Measurements from ENCODE around the gene TSPAN5.
"Not testable (repeated sequence)": the region's sequence is repeated elsewhere in the genome, so short reads cannot be mapped to it uniquely, and the experiment has no call there.

Gene TSPAN5

GRCh38 chr4:98468709-98469108 is 189.7 kb downstream of the TSPAN5 start:
- no peak for DNase-seq (ENCODE audit: extremely low read depth in 1 of 2, low read depth in 1 of 2)

DNA sequence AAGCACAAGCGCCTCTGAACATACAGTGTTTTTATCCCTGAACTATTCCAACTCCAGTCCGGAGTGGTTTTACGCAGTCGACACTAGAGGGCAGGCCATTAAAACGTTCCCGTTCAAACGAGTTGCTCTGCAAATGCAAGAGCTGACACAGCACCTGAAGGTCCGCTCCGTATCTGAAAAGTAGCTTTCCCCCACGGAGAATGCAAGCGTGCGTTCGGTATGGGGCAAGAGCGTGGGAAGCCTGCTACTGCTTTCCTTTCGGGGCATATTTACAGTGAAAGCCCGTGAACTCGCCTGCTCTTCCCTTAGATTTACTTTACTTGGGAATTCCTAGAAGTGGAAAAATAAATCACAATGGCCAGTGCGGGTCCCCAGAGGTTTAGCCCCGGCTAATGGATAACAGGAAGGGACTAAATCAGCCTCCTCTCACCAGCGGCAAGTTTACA is 190.8 kb downstream of the TSPAN5 start:
- peak; percentile 32 to 64 for DNase-seq (ENCODE audit: extremely low read depth in 1 of 2, low read depth in 1 of 2)

- no peak for DNase-seq (ENCODE audit: extremely low read depth in 1 of 2, low read depth in 1 of 2)
Measured at GRCh38 chr4:98466868-98467599, 191.4 kb downstream of the TSPAN5 start.

- DNase-seq (ENCODE audit: extremely low read depth in 1 of 2, low read depth in 1 of 2): no peak
Measured at GRCh38 chr4:98462487-98462886, 195.9 kb downstream of the TSPAN5 start.

DNA sequence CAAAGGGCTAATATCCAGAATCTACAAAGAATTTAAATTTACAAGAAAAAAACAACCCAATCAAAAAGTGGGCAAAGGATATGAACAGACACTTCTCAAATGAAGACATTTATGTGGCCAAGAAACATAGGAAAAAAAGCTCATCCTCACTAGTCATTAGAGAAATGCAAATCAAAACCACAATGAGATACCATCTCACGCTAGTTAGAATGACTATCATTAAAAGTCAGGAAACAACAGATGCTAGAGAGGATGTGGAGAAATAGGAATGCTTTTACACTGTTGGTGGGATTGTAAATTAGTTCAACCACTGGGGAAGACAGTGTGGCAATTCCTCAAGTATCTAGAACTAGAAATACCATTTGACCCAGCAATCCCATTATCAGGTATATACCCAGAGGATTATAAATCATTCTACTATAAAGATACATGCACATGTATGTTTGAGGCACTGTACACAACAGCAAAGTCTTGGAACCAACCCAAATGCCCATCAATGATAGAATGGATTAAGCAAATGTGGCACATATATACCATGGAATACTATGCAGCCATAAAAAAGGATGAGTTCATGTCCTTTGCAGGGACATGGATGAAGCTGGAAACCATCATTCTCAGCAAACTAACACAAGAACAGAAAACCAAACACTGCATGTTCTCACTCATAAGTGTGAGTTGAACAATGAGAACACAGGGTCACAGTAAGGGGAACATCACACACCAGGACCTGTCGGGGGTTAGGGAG is 197.1 kb downstream of the TSPAN5 start:
- not testable (repeated sequence) for DNase-seq (ENCODE audit: extremely low read depth in 1 of 2, low read depth in 1 of 2)

- DNase-seq (ENCODE audit: extremely low read depth in 1 of 2, low read depth in 1 of 2): not testable (repeated sequence)
Measured at GRCh38 chr4:98457422-98457821, 201.0 kb downstream of the TSPAN5 start.

DNA sequence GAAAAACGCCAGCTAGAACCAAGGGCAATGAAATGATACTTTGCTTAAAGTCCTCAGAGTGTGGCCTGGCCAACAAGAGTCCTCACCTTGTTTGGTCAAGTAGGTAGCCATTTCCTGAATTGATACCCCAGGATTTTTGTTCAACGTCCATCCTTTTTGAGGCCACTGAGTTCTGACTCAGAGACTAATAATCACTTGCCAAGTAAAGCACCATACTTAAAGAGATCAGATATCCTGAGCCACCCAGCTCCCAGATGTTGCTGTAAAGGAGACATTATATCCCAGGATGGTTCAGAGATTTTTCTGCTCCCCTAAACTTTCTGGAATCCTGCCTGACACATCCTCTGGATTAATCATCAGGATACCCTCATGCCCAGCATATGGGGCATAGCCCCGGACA is 206.3 kb downstream of the TSPAN5 start:
- no peak for DNase-seq (ENCODE audit: extremely low read depth in 1 of 2, low read depth in 1 of 2)

DNA sequence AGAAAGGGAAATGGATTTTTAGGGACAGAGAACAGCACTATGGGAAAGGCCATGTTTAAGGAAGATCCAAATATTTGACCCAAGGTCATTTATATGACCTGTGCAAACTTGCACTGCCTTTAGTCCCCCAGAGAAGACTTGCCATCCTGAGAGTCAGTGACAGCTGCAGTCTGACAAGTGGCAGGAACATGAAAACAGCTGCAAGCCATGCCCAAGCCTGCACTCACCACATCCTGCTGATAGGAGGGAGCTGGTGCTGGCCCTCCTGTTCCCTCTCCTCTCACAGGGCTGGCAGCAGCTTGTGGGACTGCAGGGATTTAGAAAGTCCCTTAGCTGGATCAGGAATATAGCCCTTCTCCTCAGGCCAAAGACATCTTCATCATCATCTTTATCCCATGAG is 209.5 kb downstream of the TSPAN5 start:
- no peak for DNase-seq (ENCODE audit: extremely low read depth in 1 of 2, low read depth in 1 of 2)

- DNase-seq (ENCODE audit: extremely low read depth in 1 of 2, low read depth in 1 of 2): no peak
Measured at GRCh38 chr4:98447648-98448047, 210.8 kb downstream of the TSPAN5 start.

- peak; percentile 41 to 69 for DNase-seq (ENCODE audit: extremely low read depth in 1 of 2, low read depth in 1 of 2)
Measured at GRCh38 chr4:98446499-98447375, 211.7 kb downstream of the TSPAN5 start.

DNA sequence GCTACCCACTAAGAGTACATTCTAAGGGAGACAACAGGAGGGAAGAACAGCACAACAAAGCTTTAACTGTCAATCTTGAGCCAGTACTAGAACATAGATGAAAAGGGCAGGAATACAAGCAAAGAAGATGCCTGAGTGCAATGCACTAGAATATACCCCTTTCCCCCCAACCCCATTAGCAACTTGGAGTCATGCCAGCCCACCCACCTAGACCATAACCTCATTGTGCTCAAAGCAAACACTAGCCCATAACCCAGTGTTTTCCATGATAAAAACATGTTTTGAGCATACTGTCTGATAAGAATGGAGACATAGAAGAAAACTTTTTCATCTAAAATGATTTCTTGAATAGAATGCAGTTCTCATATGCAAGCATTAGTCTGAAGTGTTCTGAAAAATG is 214.0 kb downstream of the TSPAN5 start:
- no peak for DNase-seq (ENCODE audit: extremely low read depth in 1 of 2, low read depth in 1 of 2)

DNA sequence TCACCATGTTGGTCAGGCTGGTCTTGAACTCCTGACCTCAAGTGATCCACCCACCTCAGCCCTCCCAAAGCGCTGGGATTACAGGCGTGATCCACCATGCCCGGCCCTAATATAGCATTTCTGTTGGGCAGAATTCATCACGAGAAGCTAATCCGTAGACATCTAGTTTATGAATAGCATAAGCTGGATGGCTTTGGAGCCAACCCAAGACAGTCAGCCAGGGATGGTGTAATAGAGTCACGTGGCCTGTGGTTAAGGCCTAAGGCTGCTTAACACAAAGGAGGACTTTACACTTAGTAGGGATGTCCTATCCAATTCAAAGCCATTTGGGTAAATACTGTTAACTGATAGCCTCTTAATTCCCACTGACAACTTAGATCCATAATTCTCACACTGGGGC is 223.6 kb downstream of the TSPAN5 start:
- no peak for DNase-seq (ENCODE audit: extremely low read depth in 1 of 2, low read depth in 1 of 2)

GRCh38 chr4:98433691-98434090 is 224.7 kb downstream of the TSPAN5 start:
- no peak for DNase-seq (ENCODE audit: extremely low read depth in 1 of 2, low read depth in 1 of 2)

GRCh38 chr4:98430708-98431403 is 227.6 kb downstream of the TSPAN5 start:
- DNase-seq (ENCODE audit: extremely low read depth in 1 of 2, low read depth in 1 of 2): no peak

- DNase-seq (ENCODE audit: extremely low read depth in 1 of 2, low read depth in 1 of 2): no peak
Measured at GRCh38 chr4:98423009-98423408, 235.4 kb downstream of the TSPAN5 start.

DNA sequence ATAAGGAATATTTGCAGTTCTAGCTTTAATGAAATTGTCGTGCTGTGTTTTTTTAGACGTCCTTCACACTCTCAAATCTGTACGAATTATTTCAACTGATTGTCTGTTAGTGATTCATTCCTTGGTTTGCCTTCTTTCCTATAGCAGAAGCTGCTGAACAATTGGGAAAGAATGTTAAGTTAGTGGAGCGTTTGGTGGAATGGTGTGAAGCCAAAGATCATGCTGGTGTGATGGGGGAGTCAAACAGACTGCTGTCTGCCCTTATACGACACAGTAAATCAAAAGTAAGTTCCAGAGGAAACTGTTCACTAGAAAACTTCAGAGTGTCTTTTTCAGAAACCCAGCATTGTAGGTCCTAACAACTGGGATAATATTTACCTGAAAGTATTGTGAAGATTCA is 237.3 kb downstream of the TSPAN5 start:
- no peak for DNase-seq (ENCODE audit: extremely low read depth in 1 of 2, low read depth in 1 of 2)
